NCI-H2171 treated with DMSO at 0.1 percent for 48 hours (cell line): Measurements from ENCODE around the gene EOLA1.
"Not testable (repeated sequence)": the region's sequence is repeated elsewhere in the genome, so short reads cannot be mapped to it uniquely, and the experiment has no call there.

Source experiments
- DNase-seq: peaks from one replicate; lab custom pipeline; 2025; lab: John Stamatoyannopoulos, UW

Gene EOLA1

DNA sequence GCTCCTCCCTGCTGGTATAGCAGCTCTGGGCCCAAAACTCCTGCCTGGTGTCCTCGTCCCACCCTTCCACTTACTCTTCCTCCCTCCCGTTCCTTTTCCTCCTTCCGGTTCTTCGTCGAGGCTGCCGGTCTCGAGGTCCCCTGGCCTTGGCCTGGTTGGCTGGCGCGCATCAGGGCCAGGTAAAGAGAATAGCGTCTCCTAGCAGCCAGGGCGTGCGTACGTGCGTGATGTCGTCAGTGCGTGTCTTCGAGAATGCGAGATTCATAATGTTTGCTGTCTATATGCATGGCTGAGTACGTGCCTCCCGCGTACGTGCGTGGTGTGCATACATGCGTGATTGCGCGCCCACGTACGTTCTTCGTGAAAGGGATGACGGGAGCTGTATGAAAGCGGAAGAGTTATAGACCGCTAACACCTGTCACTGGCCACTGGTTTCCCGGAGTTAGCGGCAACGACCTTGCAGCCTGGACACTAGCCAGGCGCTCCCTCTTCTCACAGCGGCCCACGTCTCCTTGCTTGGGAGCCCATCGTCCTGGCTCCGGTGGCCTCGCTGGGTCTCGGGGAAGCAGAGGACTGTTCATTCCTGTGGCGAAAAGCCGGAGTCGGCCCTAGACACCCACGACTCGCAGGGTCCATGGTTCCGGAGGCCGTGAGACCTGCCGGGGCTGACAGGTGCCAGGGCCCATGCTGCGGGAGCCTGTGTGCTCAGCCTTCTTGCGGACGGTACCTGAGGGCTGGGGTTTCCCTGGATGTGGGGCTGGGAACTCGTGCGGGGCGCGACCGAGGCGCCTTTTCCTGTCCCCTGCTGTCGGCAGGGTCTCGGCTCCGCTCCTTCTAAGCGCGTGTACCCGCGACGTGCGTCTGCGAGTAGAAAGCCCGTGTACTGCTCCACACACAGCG lies at the start of gene EOLA1:
EOLA1 (plus strand) TSS at position 392 of the 900 bp plus-strand sequence. CDS start 4,619 bp downstream, outside the sequence.
- DNase-seq, result peak; percentile 94

DNA sequence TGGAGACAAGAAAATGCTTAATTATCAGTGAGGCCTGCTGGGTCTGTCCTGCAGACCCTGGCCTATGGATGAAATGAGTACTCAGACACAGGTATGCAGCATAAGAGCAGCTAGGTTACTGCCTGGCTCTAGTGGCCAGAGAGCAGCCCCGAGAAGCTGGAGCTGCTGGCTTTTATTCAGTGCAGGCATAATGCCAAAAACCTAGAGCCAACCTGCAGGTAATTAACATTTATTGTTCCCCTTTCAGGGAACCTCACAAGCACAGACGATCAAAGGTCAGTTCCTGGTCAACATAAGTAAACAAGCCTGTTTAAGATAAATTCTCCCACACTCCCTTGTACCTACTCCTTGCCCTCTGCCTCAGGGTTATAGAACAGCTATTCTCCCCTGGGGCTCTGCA lies 49.0 kb upstream of the EOLA1 start:
- DNase-seq, result no peak

DNA sequence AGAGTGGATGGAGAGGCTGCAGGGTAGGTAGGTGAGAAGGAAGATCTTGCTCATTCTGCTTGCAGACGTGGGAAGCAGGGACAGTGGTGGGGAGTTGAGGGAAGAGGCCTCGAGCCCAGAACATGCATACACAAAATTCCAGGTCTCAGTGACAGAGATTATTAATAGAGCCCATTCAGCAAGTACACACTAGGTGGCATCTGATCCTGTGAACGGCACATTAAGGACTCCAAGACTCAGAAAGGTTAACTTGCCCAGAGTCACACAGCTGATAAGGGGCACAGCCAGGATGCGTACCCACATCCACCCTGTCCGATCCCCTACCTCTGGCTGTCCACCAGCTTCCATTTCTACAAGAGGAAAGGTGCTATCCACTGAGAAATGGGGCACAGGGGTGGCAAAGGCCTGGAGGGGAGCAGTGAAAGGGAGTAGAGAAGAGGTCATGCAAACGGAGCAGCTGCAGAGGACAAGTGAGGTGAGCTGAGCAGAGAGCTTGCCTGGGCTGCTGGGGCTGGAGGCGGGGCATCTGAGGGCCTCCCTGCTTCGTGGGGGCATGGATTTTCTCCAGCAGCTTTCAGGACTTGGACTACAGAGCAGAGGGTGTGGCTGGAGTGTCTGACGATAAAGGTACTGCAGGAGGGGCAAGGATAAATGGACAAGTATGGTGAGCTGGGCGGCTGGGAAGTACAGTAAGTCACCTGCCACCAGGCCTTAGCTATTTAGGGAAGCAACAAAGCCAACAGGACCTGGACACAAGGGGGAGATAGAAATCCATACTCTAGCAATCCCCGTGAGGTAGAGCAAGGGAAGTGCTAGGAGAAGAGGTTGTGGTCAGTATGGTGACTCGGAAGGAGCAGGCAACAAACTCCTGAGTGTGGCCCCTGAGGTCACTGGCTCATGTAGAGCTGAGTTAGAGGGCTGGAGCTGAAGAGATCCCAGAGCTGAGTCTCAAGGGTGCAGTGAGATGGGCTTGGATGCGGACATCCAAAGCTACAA lies 46.9 kb upstream of the EOLA1 start:
- DNase-seq, result no peak

DNA sequence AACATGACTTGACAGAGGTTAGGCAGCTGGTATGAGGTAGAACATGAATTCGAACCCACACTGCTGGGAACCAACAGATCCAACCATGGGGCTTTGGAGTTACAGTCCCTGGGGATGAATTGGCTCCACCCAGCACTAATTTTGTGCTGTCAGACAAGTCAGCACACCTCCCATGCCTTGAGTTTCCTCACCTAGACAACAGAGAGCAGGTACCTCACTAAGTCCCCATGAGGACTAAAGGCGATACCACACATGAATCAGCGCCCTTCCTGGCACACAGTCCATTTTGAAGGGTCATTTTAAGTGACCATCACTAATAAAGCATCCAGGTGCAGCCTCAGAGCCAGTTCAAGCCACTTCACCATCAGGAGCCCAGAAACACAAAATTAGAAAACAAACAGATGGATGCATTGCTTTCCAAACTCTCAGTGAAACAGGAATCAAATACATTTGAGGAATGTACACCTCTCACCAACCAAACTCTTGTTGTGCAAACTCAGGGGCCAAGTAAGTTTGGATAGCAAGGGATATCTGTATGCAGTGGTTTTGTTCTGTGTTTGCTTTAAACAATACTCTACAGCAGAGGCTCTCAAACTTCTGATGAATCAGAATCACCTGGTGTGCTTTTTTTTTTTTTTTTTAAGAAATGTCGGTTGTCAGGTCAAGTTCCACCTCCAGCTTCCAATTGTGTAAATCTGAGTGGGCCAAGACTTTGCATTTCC lies 45.8 kb upstream of the EOLA1 start:
- DNase-seq, result no peak

DNA sequence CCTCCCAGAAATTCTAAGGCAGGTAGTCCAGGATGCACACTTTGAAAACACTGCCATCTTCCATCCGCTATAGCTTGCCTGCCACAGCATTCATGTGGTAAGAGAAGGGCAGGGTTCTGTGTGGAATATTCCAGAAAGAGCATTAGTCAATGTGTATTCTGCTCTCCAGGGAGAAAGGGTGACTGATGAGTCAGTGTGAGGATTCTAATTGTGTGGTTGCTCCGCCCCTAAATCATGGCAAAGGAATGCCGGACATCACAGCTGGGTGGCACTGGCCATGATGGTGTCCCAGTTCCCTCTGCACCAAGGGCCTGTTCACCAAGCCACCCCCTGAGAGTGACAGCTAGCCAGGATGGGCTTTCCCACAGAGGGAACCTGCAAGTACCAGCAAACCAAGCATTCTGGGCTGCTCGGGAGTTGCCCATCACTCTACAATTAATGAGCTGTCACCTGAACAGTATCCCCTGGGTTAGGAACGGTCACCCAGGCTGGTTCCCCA lies 45.2 kb upstream of the EOLA1 start:
- DNase-seq, result no peak

DNA sequence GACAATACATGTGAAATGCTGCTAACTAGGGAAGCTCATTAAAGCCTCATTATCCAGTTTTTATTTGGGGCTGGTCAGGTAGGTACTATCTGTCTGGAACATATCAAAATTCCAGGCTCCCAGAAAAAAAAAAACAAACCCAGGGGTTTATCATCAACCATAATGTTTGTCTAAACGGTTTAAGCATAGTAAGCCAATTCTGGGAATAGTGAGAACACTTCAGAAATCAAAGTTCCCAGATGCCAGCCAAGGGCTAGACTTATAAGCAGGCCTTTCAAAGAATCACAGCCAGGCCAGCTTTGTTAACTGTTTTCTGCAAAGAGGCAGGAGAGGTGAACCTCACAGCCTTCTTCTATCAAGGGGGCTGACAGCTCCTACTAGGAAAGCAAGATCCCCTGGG lies 43.8 kb upstream of the EOLA1 start:
- DNase-seq, result no peak

DNA sequence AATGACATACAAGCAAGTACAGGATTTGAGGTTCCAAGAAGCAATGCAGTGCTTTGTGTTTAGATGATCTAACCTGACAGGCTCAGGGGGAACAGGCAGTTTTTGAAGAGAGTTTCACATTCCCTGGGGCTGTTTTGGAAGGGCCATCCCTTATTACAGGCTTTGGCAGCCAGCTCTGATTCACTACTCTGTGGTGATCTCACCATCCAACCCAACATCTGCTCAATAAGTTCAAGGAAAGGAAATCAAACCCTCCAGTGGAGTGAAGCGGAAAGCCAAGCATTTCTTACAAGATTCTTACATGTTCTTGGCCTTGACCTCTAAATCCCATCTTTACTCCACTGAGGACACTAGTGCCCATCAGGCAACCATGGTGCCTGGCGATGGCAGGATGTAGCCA lies 43.2 kb upstream of the EOLA1 start:
- DNase-seq, result no peak

DNA sequence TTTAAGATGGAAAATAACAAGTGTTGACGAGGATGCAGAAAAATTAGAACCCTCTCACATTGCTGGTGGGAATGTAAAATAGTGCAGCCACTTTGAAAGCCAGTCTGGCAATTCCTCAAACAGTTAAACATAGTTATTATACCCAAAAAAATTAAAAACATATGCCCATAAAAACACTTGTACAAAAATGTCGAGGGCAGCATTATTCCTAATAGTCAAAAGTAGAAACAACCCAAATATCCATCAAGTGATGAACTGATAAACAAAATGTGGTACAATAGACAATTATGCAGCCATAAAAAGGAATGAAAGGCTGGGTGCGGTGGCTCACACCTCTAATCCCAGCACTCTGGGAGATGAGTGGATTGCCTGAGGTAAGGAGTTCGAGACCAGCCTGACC lies 42.0 kb upstream of the EOLA1 start:
- no peak for DNase-seq

DNA sequence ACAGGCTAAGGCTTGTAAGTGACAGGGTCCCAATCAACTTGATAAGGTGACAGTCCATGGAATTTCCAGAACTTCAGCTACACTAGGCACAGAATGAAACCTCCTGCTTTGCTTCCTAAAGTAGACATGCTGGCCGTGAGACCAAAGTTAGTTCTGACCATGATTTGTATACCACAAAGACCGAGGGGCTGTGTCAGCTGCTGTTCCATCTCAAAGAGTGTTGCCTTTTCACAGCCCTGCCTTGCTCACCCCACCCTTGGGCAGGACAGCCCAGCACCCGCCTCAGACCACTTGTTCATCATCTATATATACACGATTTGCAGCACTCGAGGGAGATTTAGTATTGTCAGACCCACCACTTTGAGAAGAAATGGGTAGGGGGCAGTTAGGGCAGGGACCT lies 41.0 kb upstream of the EOLA1 start:
- DNase-seq, result no peak

DNA sequence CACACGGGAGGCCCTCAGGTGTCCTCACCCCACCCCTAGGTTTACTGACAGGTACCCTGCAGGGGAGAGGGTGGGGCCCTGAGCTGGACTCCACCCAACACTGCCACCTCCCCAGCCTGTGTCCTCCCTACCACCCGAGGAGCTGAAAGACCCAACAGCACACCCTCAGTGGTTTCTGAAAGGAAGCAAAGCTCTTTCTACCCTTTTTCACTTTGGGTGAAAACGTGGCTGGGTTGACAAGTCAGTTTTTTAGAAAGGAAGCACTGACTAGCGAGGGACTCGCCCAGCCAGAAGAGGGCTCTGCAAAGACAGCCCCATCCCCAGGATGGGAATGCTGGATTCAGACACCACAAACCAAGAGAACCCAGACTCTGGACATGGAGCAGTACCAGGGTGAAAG lies 37.9 kb upstream of the EOLA1 start:
- DNase-seq, result not testable (repeated sequence)

DNA sequence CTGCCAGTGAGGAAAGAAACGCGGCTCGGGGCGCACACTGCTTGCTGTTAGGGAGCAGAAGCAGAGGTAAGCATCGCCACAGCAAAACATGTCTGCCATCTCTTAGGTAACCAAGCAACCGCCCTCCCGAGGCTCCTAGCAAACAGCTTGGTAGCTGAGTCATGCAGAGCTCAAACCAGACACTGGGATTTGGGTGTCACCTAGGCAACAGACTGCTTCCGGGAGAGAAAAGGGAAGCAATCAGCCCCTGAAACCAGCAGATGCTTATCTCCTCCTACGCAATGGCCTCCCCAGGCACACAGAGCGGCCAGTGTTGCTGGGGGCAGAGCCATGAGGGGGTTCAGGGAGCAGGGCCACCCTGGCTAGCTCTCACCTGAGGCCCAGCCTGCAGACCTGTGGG lies 37.4 kb upstream of the EOLA1 start:
- DNase-seq, result peak; percentile 60

DNA sequence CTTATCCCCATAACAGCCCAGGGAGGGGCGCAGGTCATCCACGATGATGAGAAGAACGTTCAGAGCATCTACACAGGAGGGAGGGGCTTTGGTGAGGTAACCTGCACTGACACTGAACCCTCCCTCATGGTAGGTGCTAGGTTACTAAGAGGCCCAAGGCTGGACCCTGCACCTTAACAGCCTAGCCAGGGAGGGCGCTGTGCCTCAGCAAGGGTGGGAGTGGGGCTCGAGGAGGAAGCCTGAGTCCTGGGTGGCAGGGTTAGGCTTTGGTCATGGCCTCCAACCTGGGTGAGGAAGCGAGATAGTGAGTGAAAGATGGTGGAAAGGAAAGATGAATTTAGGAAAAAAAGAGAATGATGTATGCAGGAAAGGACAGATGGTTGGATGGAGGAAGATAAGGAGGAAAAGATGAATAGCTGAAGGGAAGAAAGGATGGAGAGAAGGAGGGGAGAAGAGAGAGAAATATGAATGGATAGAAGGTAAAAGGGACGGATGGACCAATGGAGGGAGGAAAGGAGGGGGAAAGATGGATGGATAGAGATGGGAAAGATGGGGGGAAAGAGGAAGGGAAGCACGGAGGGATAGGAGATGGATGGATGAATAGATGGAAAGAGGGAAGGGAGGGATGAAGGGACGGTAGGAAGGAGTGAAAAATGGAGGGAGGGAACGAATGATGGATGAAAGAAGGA lies 36.4 kb upstream of the EOLA1 start:
- peak; percentile 42 for DNase-seq

DNA sequence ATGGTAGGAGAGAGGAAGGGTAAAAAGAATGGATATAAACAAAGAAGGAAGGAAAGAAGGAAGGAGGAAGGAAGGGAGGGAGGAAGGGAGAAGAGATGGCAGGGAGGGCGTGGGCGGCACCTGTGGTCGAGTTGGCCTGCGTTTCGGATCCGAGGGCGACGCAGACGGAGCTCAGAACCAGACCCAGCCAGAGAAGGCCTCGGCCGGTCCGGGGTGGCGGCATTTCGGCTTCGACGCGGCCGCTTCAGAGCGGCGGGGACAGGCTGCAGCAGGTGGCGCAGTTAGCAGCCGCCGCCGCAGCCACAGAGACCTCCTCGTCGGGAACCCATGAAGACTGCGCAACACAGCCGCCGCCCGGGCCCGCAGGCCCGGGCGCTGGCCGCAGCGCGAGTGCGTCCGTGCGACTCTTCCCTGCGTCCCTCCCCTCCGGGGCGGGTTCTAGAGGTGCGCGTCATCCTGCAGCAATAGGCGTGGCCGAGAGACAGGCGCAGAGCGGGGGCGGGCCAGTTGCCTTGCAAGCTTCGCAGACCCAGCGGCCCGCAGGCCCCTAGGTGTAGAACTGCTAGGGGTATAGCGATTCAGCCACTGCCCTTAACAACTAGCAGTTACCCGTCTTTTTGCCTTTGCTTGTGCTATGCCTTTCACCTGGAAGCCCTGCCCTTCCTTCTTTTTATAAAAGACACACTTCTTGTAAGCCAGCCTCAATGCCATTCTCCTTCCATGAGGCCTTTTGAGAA lies 35.7 kb upstream of the EOLA1 start, which contains the start of gene IDS:
IDS (minus strand) TSS at position 392 of the 737 bp plus-strand sequence; CDS start at position 223, 169 bp downstream.
- DNase-seq, result peak; percentile 70

DNA sequence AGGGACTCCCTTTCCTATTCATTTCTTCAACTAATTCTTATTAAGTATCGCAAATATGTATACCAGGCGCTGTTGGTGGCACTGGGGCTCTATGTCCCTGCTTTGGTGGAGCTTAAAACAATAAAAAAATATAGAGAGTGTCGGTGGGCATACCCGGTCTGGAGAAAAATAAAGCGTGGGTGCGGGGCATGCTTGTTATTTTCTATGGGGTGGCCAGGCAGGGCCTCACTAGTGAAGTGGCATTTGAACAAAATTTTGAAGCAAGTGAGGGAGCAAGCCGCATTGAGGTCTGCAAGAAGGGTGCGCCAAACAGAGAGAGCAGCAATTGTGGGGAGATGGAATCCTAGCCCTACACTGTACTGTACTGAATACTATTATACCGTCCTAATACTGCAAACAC lies 35.1 kb upstream of the EOLA1 start:
- DNase-seq, result no peak

DNA sequence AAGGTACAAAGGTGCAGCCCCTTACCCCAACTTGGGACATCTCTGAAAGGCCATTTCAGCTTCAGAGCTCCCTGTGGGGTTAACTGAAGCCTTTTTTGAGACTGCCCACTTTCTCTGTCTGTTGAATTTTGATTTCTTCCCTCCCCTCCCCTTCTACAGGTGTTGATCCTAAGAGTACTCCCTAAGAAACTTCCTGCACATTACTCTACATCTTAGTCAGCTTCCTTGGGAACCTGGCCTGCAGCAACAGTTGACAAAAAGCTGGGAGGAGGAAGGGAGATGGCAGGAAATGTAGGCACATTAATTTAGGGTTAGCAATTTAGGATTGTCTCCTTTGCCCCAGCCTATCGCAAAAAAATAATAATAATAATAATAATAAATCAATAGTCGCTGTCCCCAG lies 34.5 kb upstream of the EOLA1 start:
- no peak for DNase-seq

DNA sequence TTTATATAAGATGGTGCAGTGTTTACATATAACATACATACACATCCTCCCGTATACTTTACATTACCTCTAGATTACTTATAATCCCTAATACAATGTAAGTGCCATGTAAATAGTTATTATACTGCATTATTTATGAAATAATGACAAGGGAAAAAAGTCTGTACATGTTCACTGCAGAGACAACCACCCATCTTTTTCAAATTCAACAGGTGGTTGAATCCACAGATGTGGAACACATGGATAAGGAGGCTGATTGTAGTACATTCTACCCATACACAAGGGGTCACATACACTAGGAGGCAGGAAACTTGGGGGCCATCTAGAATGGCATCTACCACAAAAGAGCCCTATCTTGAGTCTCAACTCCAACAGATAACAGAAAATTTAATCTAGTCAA lies 32.3 kb upstream of the EOLA1 start:
- no peak for DNase-seq

DNA sequence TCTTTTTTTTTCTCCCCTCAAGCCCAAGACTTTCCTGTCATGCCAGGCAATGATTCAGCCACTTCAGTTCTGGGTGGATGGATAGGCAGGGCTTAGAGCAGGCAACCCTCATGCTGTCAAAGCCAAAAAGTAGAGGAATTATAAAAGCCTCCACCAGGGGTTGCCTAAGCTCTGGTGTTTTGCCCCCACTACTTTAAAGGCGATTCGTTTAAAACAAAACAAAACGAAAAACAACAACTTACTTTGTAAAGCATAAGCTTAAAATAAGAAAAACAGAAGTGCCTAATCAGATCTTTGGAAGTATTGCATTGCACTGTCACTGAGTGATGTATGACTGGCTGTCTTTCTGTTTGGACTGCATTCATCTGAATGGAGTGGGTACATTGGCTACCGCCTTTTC lies 30.4 kb upstream of the EOLA1 start:
- no peak for DNase-seq

DNA sequence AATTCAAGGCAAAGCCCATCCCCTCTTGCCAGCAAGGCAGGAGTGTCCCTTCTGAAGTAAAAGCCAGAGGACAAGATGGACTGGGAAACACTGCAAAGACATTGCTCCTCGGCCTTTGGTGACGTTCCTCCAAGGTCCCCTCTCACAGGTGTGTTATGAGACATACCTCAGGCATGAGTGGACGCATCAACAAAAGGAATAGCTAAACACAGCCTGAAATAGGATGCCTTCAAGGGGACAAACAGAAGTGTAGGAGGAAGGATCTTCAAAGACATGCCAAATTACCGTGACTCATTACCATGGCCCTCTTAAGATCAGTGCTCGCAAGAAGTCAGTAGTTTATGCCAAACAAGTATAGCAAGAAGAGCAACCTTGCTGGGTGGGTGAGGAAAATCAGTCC lies 29.7 kb upstream of the EOLA1 start:
- no peak for DNase-seq

DNA sequence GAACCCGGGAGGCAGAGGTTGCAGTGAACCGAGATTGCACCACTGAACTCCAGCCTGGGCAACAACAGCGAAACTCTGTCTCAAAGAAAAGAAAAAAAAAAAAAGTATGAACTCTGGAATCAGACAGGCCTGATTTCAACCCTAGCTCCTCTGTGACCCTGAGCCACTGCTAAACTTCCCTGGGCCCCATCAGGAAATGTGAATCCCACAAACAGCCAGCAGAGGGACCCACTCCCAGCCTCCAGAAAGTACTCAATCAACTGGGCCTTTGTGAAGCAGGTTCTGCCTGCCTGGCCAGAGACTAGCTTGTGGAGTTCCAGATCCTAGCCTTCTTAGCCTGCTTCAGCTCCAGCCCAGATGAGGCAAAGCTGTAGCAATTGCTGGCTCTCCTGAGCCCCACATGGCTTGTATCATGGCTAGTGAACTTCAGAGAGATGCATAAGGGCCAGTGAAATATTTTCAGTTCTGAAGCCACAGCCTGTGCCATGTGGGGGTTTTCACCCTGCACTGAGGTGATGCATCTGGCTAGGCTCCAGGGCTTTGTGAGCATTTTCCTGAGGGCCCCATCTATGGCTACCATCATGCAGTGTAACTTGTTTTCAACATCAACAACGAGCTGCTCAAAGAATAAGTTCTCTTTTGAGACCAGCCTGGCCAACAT lies 28.5 kb upstream of the EOLA1 start:
- DNase-seq, result peak; percentile 11
